ENCODE measurements around the gene XAB2.

GRCh38 chr19:7648265-7649014 is 19.1 kb upstream of the XAB2 start:
- no peak for TF ChIP-seq POLR2AphosphoS5 (IDR thresholded peaks at IDR 0.05; ENCODE audit: borderline replicate concordance, low read depth, low read length)
- TF ChIP-seq EZH2 (IDR thresholded peaks at IDR 0.05): no peak
